ENCODE data around the gene CRYBA2.
A peak's percentile ranks its signal among the peaks of the same experiment; 100 is the strongest.

The CRYBA2 gene

GRCh38 chr2:218981390-218981880 is 11.8 kb downstream of the CRYBA2 start:
- DNase-seq: peak; percentile 38 to 41

GRCh38 chr2:218980735-218981389 is 12.4 kb downstream of the CRYBA2 start:
- DNase-seq: peak in 1 of 2 experiments; percentile 34

GRCh38 chr2:218979846-218980734 is 13.1 kb downstream of the CRYBA2 start:
- DNase-seq: peak; percentile 81 to 84

GRCh38 chr2:218975060-218975777 is 18.0 kb downstream of the CRYBA2 start:
- no peak for DNase-seq

DNA sequence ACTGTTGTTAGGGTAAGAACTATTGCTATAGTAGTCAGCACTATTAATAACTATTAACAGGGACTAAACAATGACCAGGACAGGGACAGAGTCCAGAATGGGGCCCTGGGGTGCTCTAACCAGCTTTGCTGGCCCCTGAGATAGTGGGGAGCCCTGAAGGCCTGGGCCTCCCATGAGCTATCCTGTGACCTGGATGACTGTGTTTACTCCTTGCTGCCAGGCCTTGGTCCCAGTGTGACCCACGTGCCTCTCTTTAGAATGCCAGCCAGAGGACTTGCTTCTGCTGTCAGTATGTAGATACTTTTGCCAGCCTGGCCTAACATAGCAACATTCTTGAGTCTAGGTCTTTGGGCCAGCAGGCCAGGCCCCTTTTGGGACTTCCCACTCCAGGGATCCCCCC is 22.3 kb downstream of the CRYBA2 start:
- no peak for DNase-seq

DNA sequence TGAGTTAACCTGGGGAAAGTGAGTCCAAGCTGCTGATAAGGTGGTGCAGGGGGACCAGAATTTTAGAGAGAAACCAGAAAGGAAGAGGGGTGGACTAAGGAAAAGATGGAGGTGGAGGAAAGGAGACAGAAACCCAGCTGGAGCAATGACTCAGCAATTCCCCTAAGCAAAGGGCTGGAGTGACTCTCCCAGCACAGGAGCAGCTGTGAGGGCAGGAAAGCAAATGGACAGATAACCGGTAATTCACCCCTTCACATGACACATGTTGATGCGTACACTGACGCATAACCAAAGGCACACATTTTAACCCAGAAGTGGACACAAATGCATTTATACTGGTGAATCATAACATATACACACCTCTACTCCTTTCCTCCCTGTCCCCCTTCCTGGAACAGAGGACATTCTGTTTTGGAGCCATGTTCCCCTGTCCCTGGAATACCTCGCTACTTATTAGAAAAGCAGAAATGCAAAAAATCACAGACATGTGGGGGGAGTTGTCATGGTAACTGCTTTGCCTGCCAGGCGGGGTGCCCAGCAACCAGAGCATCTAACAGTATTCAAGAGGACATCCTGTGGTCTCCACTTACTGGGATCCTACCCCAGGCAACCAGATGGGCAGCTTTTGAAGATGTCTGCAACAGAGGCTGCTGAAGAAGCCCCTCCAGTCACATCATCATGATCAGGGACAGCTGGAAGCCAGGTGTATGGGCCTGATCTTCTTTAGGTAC is 29.0 kb downstream of the CRYBA2 start:
- DNase-seq: peak; percentile 82 to 90

- no peak for DNase-seq
These were observed 29.6 kb downstream of the CRYBA2 start for GRCh38 chr2:218963601-218964000.

- peak; percentile 95 to 96 for DNase-seq
These were observed 30.2 kb downstream of the CRYBA2 start for GRCh38 chr2:218962859-218963492.

DNA sequence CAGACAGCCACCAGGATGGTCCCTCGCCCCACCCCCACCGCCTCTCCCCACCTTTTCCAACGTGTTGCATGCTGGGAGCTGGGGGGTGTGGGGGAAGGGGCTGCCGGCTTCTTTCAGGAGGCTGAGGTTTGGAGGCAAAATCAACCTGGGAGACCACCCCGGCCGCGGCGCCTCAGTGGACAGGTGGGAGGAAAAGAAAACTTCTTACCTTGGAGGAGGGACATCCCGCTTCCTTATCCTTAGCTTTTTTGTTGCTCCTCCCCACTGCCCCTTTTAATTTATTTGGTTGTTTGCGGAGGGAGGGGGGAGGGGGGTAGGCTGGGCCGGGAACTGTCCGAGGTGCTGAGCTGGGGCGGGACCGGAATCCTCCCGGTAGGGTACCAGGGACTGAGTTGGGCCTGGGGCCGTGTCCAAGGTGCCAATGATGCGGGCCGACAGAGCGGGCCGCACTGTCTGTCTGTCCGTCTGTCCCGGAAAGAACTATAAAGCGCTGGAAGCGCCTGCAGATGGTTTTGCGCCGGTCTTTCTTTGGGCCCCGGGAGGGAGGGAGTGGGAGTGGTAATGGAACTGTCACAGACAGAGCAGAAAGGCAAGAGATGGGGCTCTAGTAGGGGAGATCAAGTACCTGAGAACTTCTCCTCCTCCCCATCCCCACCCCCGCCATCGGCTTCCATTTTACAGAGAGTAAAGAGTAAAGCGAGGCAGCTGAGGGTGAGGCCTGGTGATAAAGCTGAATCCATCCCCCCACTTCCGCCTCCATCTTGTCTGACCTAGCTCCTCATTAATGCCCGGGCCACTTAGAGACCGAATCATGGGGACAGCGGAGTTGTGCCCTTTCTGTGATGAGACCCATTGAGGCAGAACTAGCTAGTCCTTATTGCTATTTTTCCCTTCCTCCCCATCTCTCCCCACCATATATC is 31.3 kb downstream of the CRYBA2 start:
- peak; percentile 65 to 67 for DNase-seq

- no peak for DNase-seq
These were observed 32.0 kb downstream of the CRYBA2 start for GRCh38 chr2:218961229-218961628.

- DNase-seq: peak in 1 of 2 experiments; percentile 44
These were observed 32.7 kb downstream of the CRYBA2 start for GRCh38 chr2:218960309-218961165.

DNA sequence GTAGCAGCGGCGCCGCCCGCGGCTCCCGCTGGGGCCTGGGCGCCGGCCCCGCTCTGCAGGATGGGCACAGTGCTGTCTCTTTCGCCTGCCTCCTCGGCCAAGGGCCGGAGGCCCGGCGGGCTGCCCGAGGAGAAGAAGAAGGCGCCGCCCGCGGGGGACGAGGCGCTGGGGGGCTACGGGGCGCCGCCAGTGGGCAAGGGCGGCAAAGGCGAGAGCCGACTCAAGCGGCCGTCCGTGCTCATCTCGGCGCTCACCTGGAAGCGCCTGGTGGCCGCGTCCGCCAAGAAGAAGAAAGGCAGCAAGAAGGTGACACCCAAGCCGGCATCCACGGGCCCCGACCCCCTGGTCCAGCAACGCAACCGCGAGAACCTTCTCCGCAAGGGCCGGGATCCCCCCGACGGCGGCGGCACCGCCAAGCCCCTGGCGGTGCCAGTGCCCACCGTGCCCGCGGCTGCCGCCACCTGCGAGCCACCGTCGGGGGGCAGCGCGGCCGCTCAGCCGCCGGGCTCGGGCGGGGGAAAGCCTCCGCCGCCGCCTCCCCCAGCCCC is 33.4 kb downstream of the CRYBA2 start:
- DNase-seq: no peak

DNA sequence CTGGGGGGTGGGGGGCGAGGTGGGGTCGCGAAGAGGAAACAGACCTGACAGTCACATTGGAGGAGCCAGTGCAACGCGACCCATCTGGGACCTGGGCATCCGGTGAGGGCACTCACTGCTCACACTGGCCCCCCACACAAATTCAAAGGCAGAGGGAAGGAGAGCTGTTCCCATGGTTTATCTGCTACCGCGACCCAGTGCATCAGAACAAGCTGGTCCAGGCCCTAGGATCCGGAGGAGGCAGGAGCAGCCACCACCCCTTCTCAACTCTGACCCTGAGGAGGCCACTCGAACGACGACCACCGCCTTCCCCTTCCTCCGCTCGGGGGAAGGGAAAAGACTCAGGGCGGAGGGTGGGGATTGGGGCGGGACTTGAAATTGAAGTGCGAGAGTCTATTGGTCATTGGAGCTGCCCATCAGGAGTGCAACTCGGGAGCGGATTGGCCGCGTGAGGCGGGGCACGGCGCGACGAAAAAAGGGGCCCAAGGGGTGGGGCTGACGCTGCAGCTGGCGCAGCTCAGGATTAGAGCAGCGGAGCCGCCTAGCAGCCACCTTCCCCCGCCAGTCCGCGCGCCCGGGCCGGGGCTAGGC is 34.0 kb downstream of the CRYBA2 start, which contains the start of gene CDK5R2:
Gene CDK5R2 (plus strand): TSS at position 526 of the 591 bp plus-strand sequence. CDS start 155 bp downstream, outside the sequence.
- DNase-seq: peak; percentile 92

DNA sequence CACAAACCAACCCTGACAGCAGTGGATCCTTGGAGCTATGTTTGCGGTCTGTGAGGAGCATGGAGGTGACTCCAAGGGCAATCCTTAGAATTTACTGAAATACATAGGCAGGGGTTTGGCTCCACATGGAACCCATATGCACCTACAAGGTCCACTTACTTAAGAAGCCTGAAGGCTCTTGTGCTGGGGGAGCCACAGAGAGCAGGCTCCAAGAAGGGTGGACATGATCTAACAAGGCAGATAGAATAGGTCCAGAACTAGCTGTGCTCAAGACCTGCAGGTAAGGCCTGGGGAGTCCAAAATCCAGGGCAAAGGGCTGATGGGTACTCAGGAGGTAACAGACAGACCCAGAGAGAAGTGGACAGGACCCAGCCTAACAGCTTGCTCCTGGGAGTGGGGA is 34.9 kb downstream of the CRYBA2 start:
- no peak for DNase-seq

DNA sequence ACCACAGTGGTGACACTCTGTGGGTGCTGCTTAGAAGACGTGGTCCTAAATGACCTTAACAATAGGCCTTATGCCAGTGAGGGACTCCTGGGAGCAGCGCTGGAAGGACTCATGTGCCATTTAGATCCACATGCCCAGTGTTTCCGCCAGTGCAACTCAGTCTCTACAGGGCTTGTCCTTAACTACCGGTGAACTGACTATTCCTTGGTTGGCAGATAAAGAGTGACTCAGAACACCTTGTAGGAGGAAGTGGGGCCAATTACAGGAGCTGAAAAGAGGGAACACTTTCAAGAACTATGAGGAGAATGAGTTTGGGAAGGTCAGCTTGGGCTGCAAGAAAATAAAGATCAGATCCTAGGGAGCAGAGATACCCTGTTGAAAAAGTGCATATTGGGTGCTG is 35.6 kb downstream of the CRYBA2 start:
- DNase-seq: no peak

- no peak for DNase-seq
These were observed 37.2 kb downstream of the CRYBA2 start for GRCh38 chr2:218956039-218956438.

DNA sequence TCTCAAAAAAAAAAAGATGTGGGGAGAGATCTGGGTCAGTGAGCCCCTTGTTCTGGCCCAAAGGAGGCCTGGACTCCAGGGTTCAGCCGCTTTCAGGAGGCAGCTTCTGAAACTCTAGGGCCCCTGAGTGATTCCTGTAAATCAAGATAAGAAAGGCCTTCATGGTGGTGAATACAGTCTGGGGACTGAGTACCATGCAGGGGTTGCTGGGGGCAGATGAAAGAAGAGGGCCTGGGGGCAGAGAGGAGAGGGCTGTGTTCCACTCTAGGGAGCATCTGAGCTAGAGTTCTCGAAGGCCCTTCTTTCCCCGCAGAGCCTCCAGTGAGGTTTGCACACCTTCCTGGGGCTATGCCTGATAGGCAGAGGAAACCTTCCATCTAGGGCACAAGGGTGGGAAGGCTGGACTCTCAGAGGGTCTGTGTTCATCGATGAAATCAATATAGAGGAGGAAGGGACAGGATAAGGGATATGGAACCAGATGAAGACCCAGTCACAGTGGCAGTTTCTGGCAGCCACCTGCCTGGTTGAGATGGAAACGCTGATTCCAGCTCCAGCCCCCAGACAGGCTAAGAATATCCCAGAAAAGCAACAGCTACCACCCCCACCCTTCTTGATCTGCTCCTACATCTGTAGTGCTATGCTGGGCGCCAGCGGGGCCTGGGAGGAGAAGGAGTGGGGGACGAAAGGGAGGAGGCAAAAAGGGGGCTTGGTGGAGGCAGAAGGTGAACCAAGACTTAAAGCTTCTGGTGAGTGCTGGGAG is 38.5 kb downstream of the CRYBA2 start:
- DNase-seq: no peak

DNA sequence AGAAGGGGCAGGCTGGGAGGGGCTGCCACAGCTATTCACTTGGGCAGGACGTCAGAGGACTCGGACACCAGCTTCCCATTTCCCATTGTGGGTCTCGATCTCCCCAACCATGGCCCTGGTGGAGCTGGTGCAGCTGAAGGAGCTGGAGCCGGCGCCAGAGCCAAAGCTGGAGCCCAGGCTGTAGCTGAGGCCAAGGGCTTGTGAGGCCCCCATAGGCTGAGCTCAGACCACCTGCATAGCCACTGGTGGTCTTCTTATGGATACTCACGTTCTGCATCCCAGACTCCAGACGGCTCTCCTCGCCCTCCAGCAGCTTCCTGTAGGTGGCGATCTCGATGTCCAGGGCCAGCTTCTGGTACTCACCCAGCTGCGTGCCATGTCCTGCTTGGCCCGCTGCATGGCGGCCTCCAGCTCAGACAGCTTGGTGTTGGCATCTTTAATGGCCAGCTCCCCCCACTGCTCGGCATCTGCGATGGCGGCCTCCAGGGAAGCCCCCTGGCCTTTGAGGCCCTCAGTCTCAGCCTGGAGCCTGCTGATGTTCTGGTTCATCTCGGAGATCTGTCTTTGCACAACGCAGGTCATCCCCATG is 39.8 kb downstream of the CRYBA2 start:
- DNase-seq: peak in 1 of 2 experiments; percentile 4

Data from SHP77 (cell line).